Endothelial cell of umbilical vein (primary cell): Measurements from ENCODE around the gene LIPG. TPM values are rescaled to one million over a fixed set of nuclear protein-coding genes. Genes with fewer than 3 reads are reported as not detected.

ENCODE experiments used
- BruUV-seq: library from RNA; stranded (reverse); fragments of 400-500 nt; replicated peaks from 2 replicates; lab custom pipeline; 2021; lab: Mats Ljungman, UMichigan
- CTCF ChIA-PET: fragments of 300-600, 350-600 bp; sonication (Branson Sonifier 250); formaldehyde crosslinking; loops from one replicate; lab custom pipeline; 2021; ENCODE audit warnings: antibody characterized with exemption, inconsistent platforms; lab: Charles Lee
- POLR2A ChIA-PET: fragments of 300-600, 350-600 bp; sonication (Branson Sonifier 250); formaldehyde crosslinking; loops from one replicate; lab custom pipeline; 2021; ENCODE audit warnings: antibody characterized with exemption, inconsistent platforms; lab: Charles Lee
- DNase-seq: peaks from one replicate; pipeline ENCODE4 v3.0.0-alpha.2; 2011; ENCODE audit warnings: low read depth, low spot score
- FAIRE-seq: peaks from 2 replicates; lab custom pipeline; 2011; peaks lifted over from hg19 to GRCh38; lab: Jason Lieb, UNC
- H2AFZ ChIP-seq: 2 replicates; pipeline ENCODE4 v1.6.0; 2012; ENCODE audit warnings: low read depth, low read length, control low read depth, inconsistent platforms
- H3K27ac ChIP-seq: 2 replicates; pipeline ENCODE4 v1.5.1; 2011; ENCODE audit warnings: low read depth, mild to moderate bottlenecking, control low read depth, low read length, moderate library complexity; ENCODE audit not compliant: insufficient read depth
- H3K27me3 ChIP-seq, 2 experiments: 2 replicates each; pipeline versions ENCODE4 v1.6.0 to v1.6.1; 2011; ENCODE audit warnings: low read length in 2 of 2, mixed read lengths in 1 of 2; ENCODE audit not compliant: control insufficient read depth in 2 of 2, insufficient read depth in 2 of 2
- H3K36me3 ChIP-seq, 2 experiments: 2 replicates in 1 of 2; 3 replicates in 1 of 2; pipeline ENCODE4 v1.5.1; 2011; ENCODE audit warnings: low read length in 2 of 2, mild to moderate bottlenecking in 1 of 2, moderate library complexity in 1 of 2; ENCODE audit not compliant: control insufficient read depth in 2 of 2, insufficient read depth in 2 of 2; ENCODE audit errors: extremely low read depth in 1 of 2
- H3K4me1 ChIP-seq: 3 replicates; pipeline ENCODE4 v1.5.1; 2011; ENCODE audit warnings: mild to moderate bottlenecking, low read length; ENCODE audit not compliant: control insufficient read depth, insufficient read depth; ENCODE audit errors: extremely low read depth
- H3K4me2 ChIP-seq: 2 replicates; pipeline ENCODE4 v1.6.1; 2011; ENCODE audit warnings: low read length, control low read depth, mixed read lengths; ENCODE audit not compliant: insufficient read depth
- H3K4me3 ChIP-seq, 3 experiments: fragments of 200-600 bp in 1 of 3; sonication (generic), shearing (Covaris generic) in 1 of 3; replicated peaks in 1 of 3; 2 replicates each; pipeline ENCODE4 v1.5.1; 2011 to 2016; ENCODE audit warnings: control low read depth in 3 of 3, low read length in 3 of 3, mild to moderate bottlenecking in 2 of 3, inconsistent platforms in 1 of 3, low read depth in 1 of 3, moderate library complexity in 1 of 3; ENCODE audit not compliant: insufficient read depth in 1 of 3
- H3K79me2 ChIP-seq: 2 replicates; pipeline ENCODE4 v1.6.0; 2012; ENCODE audit warnings: low read length, inconsistent platforms; ENCODE audit not compliant: control insufficient read depth, insufficient read depth
- H3K9ac ChIP-seq: replicated peaks from 2 replicates; pipeline ENCODE3; 2011; ENCODE audit warnings: low read length, control low read depth; ENCODE audit not compliant: insufficient read depth; ENCODE audit errors: extremely low read depth
- H3K9me1 ChIP-seq: replicated peaks from 3 replicates; pipeline ENCODE4 v1.6.0; 2011; ENCODE audit warnings: mild to moderate bottlenecking, low read length; ENCODE audit not compliant: control insufficient read depth, insufficient read depth; ENCODE audit errors: extremely low read depth
- H3K9me3 ChIP-seq: replicated peaks from 2 replicates; pipeline ENCODE4 v1.5.1; 2012; ENCODE audit warnings: low read length, inconsistent platforms; ENCODE audit not compliant: control insufficient read depth, insufficient read depth
- H4K20me1 ChIP-seq: replicated peaks from 2 replicates; pipeline ENCODE3; 2011; ENCODE audit warnings: mild to moderate bottlenecking, low read length; ENCODE audit not compliant: control insufficient read depth, insufficient read depth; ENCODE audit errors: extremely low read depth
- CTCF ChIP-seq, 2 donors: IDR thresholded peaks; 1 replicate in 1 of 2; 2 replicates in 1 of 2; pipeline ENCODE4 v1.5.1; 2011; ENCODE audit warnings: low read length in 2 of 2, mild to moderate bottlenecking in 2 of 2, moderate library complexity in 2 of 2, control low read depth in 1 of 2, inconsistent platforms in 1 of 2, low read depth in 1 of 2; ENCODE audit not compliant: insufficient read depth in 1 of 2; ENCODE audit errors: extremely low read depth in 1 of 2
- EZH2 ChIP-seq: IDR thresholded peaks from 2 replicates; pipeline ENCODE4 v1.6.1; 2012; ENCODE audit warnings: borderline replicate concordance, low read depth, mild to moderate bottlenecking, moderate library complexity, low read length, inconsistent platforms; ENCODE audit not compliant: severe bottlenecking
- FOS ChIP-seq: IDR thresholded peaks from 2 replicates; pipeline ENCODE4 v1.6.1; 2011; ENCODE audit warnings: mild to moderate bottlenecking, low read length, moderate library complexity, borderline replicate concordance; ENCODE audit not compliant: insufficient read depth
- GATA2 ChIP-seq: IDR thresholded peaks from 2 replicates; pipeline ENCODE4 v1.7.0; 2011; ENCODE audit warnings: low read depth, mild to moderate bottlenecking, moderate library complexity, mixed read lengths, low read length; ENCODE audit not compliant: insufficient read length, insufficient read depth
- JUN ChIP-seq: IDR thresholded peaks from 2 replicates; pipeline ENCODE4 v1.6.1; 2011; ENCODE audit warnings: borderline replicate concordance, low read depth; ENCODE audit not compliant: insufficient read length, insufficient read depth
- MAX ChIP-seq: IDR thresholded peaks from 2 replicates; pipeline ENCODE4 v1.6.1; 2011; ENCODE audit not compliant: insufficient read depth, insufficient read length
- MYC ChIP-seq: IDR thresholded peaks from one replicate; pipeline ENCODE4 v1.6.1; 2011; ENCODE audit warnings: mild to moderate bottlenecking, low read depth, low read length
- POLR2AphosphoS5 ChIP-seq: IDR thresholded peaks from 2 replicates; pipeline ENCODE4 v1.6.1; 2012; ENCODE audit warnings: low read depth, mild to moderate bottlenecking, control low read depth, low read length, moderate library complexity; ENCODE audit not compliant: insufficient read depth
- dilution Hi-C: fragments of 300-500 bp; cut with MboI; formaldehyde crosslinking; loops from one replicate; pipeline ENCODE4 v1.15.0; 2019; ENCODE audit warnings: low sequenced_read_pairs; ENCODE audit not compliant: extremely low pct_ligation_motif_present
- intact Hi-C: fragments of 100-400 bp; cut with micrococcal nuclease; formaldehyde crosslinking; loops from one replicate; pipeline ENCODE4 v1.10.0; 2022
- polyA plus RNA-seq, 4 experiments: library from polyadenylated mRNA; depleted of rRNA in 3 of 4; stranded (reverse) in 3 of 4; unstranded in 1 of 4; fragments of >200 nt; gene quantifications; 2 replicates each; pipeline versions ENCODE4 v1.2.1 to v1.2.3, GENCODE V29; 2011 to 2012; ENCODE audit warnings: missing spikeins in 1 of 4
- total RNA-seq: library from RNA; stranded (reverse); gene quantifications from 2 replicates; pipeline ENCODE4 v1.2.3, GENCODE V29; 2021

LIPG gene
- total and polyA plus RNA-seq, 2 donors (not counting 3 experiments of a cell fraction or from before 2014, with no cell fraction given), result 80.6 to 86.3 TPM

- Histone ChIP-seq H4K20me1 (no peaks in the 10 kb centered on the region), H3K36me3 (no peaks in the 10 kb centered on the region), H2AFZ (no peak overlapping the region), H3K4me1 (no peaks in the 10 kb centered on the region), H3K79me2 (no peaks in the 10 kb centered on the region), H3K9ac (no peak overlapping the region), H3K9me3 (no peaks in the 10 kb centered on the region), H3K27ac (no peak overlapping the region), H3K4me2 (no peak overlapping the region), H3K27me3 (peaks cover 5 to 10% of the 10 kb centered on the region in 2 experiments), H3K9me1 (no peaks in the 10 kb centered on the region), H3K4me3 (no peak overlapping the region)
- DNase-seq (no peak), FAIRE-seq (no peak)
- BruUV-seq, result no TSS peak
- no peak for TF ChIP-seq MAX
- TF ChIP-seq POLR2AphosphoS5, result no peak
- no peak for TF ChIP-seq FOS
- no peak for TF ChIP-seq MYC
- no peak for TF ChIP-seq CTCF (IDR thresholded peaks at IDR 0.05; ENCODE audit: extremely low read depth in 1 of 2, insufficient read depth in 1 of 2, low read depth in 1 of 2, low read length in 2 of 2)
- TF ChIP-seq GATA2, result no peak
- TF ChIP-seq JUN, result no peak
- no peak for TF ChIP-seq EZH2
- ChIA-PET CTCF (interaction anchor here (1.1 to 2.9 kb wide), 3 partner anchors 36 to 312 kb away, joined by 3 to 9 read pairs (median 4); no protein-coding TSS in a partner anchor), POLR2A (no interaction called here)
- dilution Hi-C loops (no loop called here), intact Hi-C loops (no loop called here)
These were observed 15.6 kb upstream of the LIPG start for GRCh38 chr18:49546278-49546677.
